Uterus (tissue), 4 donors: ENCODE measurements around the gene CILP2. TPM values are rescaled to one million over a fixed set of nuclear protein-coding genes. Genes with fewer than 3 reads are reported as not detected.

ENCODE experiments used
- DNase-seq, 2 donors: peaks; one replicate each; pipeline ENCODE4 v3.0.0-alpha.2; 2019 to 2020
- H3K27ac ChIP-seq, 2 donors: fragments of 200-600 bp; sonication (generic); 1 replicate in 1 of 2; 2 replicates in 1 of 2; pipeline ENCODE4 v1.5.1; 2016 to 2018
- H3K27me3 ChIP-seq, 2 donors: fragments of 200-600 bp; sonication (generic); one replicate each; pipeline ENCODE4 v1.5.1; 2018 to 2019; ENCODE audit warnings: control low read depth in 1 of 2
- H3K36me3 ChIP-seq, 2 donors: fragments of 200-600 bp; sonication (generic); one replicate each; pipeline ENCODE4 v1.5.1; 2019; ENCODE audit warnings: control low read depth in 1 of 2
- H3K4me1 ChIP-seq, 2 donors: fragments of 200-600 bp; sonication (generic); one replicate each; pipeline ENCODE4 v1.5.1; 2018 to 2019; ENCODE audit warnings: control low read depth in 1 of 2
- H3K4me3 ChIP-seq, 2 donors: fragments of 200-600 bp; sonication (generic); 1 replicate in 1 of 2; 2 replicates in 1 of 2; pipeline ENCODE4 v1.5.1; 2018 to 2019; ENCODE audit warnings: mild to moderate bottlenecking in 1 of 2
- H3K9me3 ChIP-seq, 2 donors: fragments of 200-600 bp; sonication (generic); one replicate each; pipeline ENCODE4 v1.5.1; 2019; ENCODE audit warnings: control low read depth in 1 of 2
- CTCF ChIP-seq, 4 experiments: fragments of 200-600 bp in 2 of 4; fragments of 450-650 bp in 2 of 4; sonication (generic) in 2 of 4; IDR thresholded peaks; one replicate each; pipeline ENCODE4 v1.5.1; 2016 to 2019; ENCODE audit warnings: antibody characterized with exemption in 4 of 4, mild to moderate bottlenecking in 2 of 4, moderate library complexity in 1 of 4
- POLR2A ChIP-seq, 2 donors: fragments of 450-650 bp; IDR thresholded peaks; one replicate each; pipeline ENCODE4 v1.6.1; 2016; ENCODE audit warnings: antibody characterized with exemption in 2 of 2, mild to moderate bottlenecking in 1 of 2, moderate library complexity in 1 of 2
- intact Hi-C: fragments of 100-400 bp; cut with DNase I; formaldehyde crosslinking; loops from one replicate; pipeline ENCODE4 v1.15.1; 2023; ENCODE audit warnings: low total_unique reads
- total RNA-seq, 4 donors: library from RNA; depleted of rRNA in 3 of 4; stranded (reverse); fragments of >200 nt in 3 of 4; gene quantifications; one replicate each; pipeline versions ENCODE4 v1.1.0 to v1.2.4, GENCODE V29; 2014 to 2023
- donor health status: DM: yes; HTN: yes; CAD: no.

Gene CILP2
- total RNA-seq, 4 donors from 2014 or later: 0.15 to 1.2 TPM; not detected in 2

DNA sequence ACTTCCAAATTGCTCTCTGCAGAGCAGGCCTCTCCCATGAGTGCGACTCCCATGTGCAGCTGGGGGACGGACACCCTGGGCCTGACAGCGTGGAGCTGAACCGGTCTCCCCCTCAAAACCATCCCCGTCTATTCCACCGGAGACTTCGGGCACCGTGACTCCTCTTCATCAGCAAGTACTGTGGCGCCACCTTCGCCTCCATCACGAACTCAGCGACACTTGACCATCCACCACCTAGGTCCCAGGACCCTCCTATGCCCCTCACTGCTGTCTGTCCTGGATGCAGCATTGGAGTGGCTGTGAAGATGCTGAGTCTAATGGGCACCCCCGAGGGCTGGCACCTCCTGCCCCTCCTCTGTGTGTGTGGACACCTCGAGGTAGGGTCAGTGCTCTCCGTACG, 20.6 kb downstream of the CILP2 start:
- intact Hi-C loops: no loop called here
- Histone ChIP-seq H3K27ac (no peak overlapping the region), H3K36me3 (no peaks in the 10 kb centered on the region), H3K9me3 (no peaks in the 10 kb centered on the region), H3K4me1 (no peaks in the 10 kb centered on the region), H3K4me3 (no peak overlapping the region), H3K27me3 (no peaks in the 10 kb centered on the region)
- no peak for TF ChIP-seq CTCF (IDR thresholded peaks at IDR 0.05)
- no peak for TF ChIP-seq POLR2A (IDR thresholded peaks at IDR 0.05)
- DNase-seq: no peak

DNA sequence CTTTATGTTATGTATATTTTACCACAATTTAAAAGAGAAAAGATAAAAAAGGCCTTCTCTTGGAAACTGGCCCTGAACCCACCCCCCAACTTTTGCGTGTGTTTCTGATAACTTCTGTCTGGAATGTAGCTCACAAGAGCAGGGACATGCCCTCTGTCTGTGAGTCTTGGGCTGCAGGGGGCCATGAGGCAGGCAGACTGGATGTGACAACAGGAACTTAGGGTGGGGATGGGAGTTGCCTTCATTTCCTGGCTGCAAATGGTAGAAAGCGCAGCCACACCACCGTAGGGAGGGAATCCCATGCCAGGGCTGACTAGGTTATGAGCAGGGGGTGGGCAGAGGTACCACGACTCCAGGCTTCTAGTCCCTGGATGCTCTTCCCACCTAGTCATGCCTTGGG, 21.9 kb downstream of the CILP2 start:
- Histone ChIP-seq H3K4me1 (no peaks in the 10 kb centered on the region), H3K4me3 (no peak overlapping the region), H3K27me3 (no peaks in the 10 kb centered on the region), H3K9me3 (no peaks in the 10 kb centered on the region), H3K27ac (no peak overlapping the region), H3K36me3 (no peaks in the 10 kb centered on the region)
- intact Hi-C loops: no loop called here
- TF ChIP-seq CTCF (IDR thresholded peaks at IDR 0.05) (no peak), POLR2A (IDR thresholded peaks at IDR 0.05) (no peak)
- no peak for DNase-seq

DNA sequence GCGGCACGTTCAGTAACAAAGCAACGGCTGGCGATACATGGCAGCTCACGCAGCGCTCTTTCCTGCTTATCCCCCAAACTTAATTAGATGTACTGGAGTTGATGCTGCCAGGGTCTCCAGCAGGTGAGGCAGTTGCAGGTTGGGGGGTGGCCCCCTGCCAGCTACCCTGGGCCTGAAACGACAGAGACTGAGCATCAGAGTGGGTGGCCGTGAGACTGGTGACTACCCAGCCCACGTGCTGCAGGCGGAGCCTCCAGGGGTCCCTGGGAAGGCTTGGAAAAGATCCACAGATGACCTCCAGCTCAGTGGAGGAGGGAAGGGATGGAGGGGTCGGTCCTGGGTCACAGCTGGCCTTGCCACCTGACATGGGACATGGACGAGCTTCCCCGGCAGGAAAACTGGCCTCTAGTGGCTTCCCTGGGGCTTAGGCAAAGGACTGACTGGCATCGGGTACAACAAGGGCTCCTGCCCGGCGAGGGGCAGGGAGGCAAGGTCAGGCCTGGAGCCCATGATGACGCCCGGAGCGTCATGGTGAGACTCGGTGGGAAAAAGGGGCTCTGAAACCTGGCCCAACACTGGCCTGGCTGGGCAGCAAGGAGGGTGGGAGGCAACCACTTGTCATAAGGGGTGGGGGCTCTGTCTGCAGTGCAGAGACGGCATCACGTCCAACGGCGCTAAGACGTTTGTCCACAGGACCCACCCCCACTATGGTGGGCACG, 24.0 kb downstream of the CILP2 start:
- Histone ChIP-seq H3K27ac (no peak overlapping the region), H3K9me3 (no peaks in the 10 kb centered on the region), H3K27me3 (no peaks in the 10 kb centered on the region), H3K36me3 (no peaks in the 10 kb centered on the region), H3K4me3 (no peak overlapping the region), H3K4me1 (no peaks in the 10 kb centered on the region)
- no peak for TF ChIP-seq POLR2A (IDR thresholded peaks at IDR 0.05)
- no peak for TF ChIP-seq CTCF (IDR thresholded peaks at IDR 0.05)
- no peak for DNase-seq
- intact Hi-C loops: no loop called here

DNA sequence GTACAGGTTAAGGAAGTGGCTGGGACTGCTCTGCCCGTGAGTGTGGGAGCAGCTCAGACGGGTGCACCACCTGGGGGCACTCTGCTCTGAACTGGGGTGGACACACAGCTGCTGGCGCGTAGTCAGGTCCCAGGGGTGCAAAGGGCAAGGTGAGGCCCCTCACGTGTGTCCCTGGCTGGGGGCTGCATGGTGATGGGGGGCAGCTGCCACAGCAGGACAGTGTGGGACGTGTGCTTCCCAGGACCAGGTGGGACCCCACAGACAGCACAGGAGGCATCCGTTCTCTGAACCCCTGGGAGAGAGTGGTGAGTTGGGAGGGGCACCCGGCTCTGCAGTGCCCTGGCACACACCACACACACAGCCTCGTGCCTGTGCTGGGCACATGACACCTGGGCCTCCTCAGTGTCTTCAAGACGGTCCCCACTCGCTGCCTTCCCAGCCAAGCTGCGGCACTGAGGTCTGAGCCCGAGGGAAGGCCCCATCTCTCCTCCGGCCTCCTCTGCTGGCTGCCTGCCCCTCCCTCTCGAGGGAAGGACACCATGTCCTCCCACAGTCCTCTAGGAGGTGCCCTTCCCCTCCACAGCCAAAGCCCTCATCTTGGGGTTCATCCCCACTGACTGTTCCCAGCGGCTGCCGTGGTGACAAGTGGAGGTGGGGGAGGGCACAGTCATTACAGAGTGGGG, 24.7 kb downstream of the CILP2 start:
- no peaks in the 10 kb centered on the region for H3K36me3 ChIP-seq
- no peaks in the 10 kb centered on the region for H3K9me3 ChIP-seq
- H3K27ac ChIP-seq: no peak overlapping the region
- no peaks in the 10 kb centered on the region for H3K4me1 ChIP-seq
- intact Hi-C loops: no loop called here
- TF ChIP-seq POLR2A (IDR thresholded peaks at IDR 0.05) (no peak), CTCF (IDR thresholded peaks at IDR 0.05) (no peak)
- no peak overlapping the region for H3K4me3 ChIP-seq
- H3K27me3 ChIP-seq: no peaks in the 10 kb centered on the region
- no peak for DNase-seq

GRCh38 chr19:19563348-19563848, 25.3 kb downstream of the CILP2 start:
- H3K36me3 ChIP-seq: no peaks in the 10 kb centered on the region
- no peaks in the 10 kb centered on the region for H3K4me1 ChIP-seq
- no peaks in the 10 kb centered on the region for H3K9me3 ChIP-seq
- H3K27me3 ChIP-seq: no peaks in the 10 kb centered on the region
- intact Hi-C loops: no loop called here
- DNase-seq: no peak
- no peak overlapping the region for H3K4me3 ChIP-seq
- H3K27ac ChIP-seq: no peak overlapping the region
- TF ChIP-seq POLR2A (IDR thresholded peaks at IDR 0.05) (no peak), CTCF (IDR thresholded peaks at IDR 0.05) (no peak)
